Stimulated activated CD8-positive, alpha-beta memory T cell treated with anti-CD3 and anti-CD28 coated beads, Interleukin-7, amount 100 ng/mL, for 4 hours (primary cell): ENCODE results near the gene NBPF20.
A peak's percentile ranks its signal among the peaks of the same experiment; 100 is the strongest.
"Not testable (repeated sequence)": the region's sequence is repeated elsewhere in the genome, so short reads cannot be mapped to it uniquely, and the experiment has no call there.

Experiments
- DNase-seq, 2 donors: peaks; one replicate each; pipeline ENCODE4 v3.0.0-alpha.2; 2020; ENCODE audit warnings: low read depth in 2 of 2

Gene NBPF20

GRCh38 chr1:145425436-145426029 lies at the start of gene NBPF20:
Gene NBPF20 (minus strand): TSS chr1:145425603. CDS start chr1:145405272, 20,331 bp downstream.
- DNase-seq = peak; percentile 53 to 69

- DNase-seq = not testable (repeated sequence)
Measured at GRCh38 chr1:145474837-145475368, 49.5 kb upstream of the NBPF20 start.

- not testable (repeated sequence) for DNase-seq
Measured at GRCh38 chr1:145472731-145473130, 47.3 kb upstream of the NBPF20 start.

GRCh38 chr1:145471365-145471764 lies 46.0 kb upstream of the NBPF20 start:
- DNase-seq = not testable (repeated sequence)

- peak; percentile 36 to 64 for DNase-seq
Measured at GRCh38 chr1:145465405-145466144, 40.2 kb upstream of the NBPF20 start.

GRCh38 chr1:145464708-145465336 lies 39.4 kb upstream of the NBPF20 start:
- DNase-seq = not testable (repeated sequence)

- DNase-seq = not testable (repeated sequence)
Measured at GRCh38 chr1:145464017-145464416, 38.6 kb upstream of the NBPF20 start.

- DNase-seq = not testable (repeated sequence)
Measured at GRCh38 chr1:145460684-145461083, 35.3 kb upstream of the NBPF20 start.

GRCh38 chr1:145460048-145460447 lies 34.6 kb upstream of the NBPF20 start:
- not testable (repeated sequence) for DNase-seq

GRCh38 chr1:145459591-145459990 lies 34.2 kb upstream of the NBPF20 start:
- not testable (repeated sequence) for DNase-seq

GRCh38 chr1:145459063-145459462 lies 33.7 kb upstream of the NBPF20 start:
- DNase-seq = not testable (repeated sequence)

GRCh38 chr1:145454824-145455177 lies 29.4 kb upstream of the NBPF20 start:
- DNase-seq = not testable (repeated sequence)

GRCh38 chr1:145453873-145454823 lies 28.7 kb upstream of the NBPF20 start:
- DNase-seq = not testable (repeated sequence)

GRCh38 chr1:145452506-145452905 lies 27.1 kb upstream of the NBPF20 start:
- not testable (repeated sequence) for DNase-seq

- DNase-seq = not testable (repeated sequence)
Measured at GRCh38 chr1:145451914-145452313, 26.5 kb upstream of the NBPF20 start.

GRCh38 chr1:145445219-145445618 lies 19.8 kb upstream of the NBPF20 start:
- not testable (repeated sequence) for DNase-seq

- DNase-seq = not testable (repeated sequence)
Measured at GRCh38 chr1:145442340-145442739, 16.9 kb upstream of the NBPF20 start.

GRCh38 chr1:145431363-145432256 lies 6.2 kb upstream of the NBPF20 start:
- not testable (repeated sequence) for DNase-seq

GRCh38 chr1:145430830-145431229 lies 5.4 kb upstream of the NBPF20 start:
- not testable (repeated sequence) for DNase-seq

- DNase-seq = not testable (repeated sequence)
Measured at GRCh38 chr1:145429329-145429728, 3.9 kb upstream of the NBPF20 start.
